Activated gamma-delta T cell treated with anti-CD3 and anti-CD28 coated beads, Interleukin-2, amount 50 U/mL, for 16 hours (primary cell): ENCODE results near the gene CYP4F22.
"Not testable (repeated sequence)": the region's sequence is repeated elsewhere in the genome, so short reads cannot be mapped to it uniquely, and the experiment has no call there.

ENCODE experiments used
- DNase-seq: peaks from one replicate; pipeline ENCODE4 v3.0.0-alpha.2; 2020; ENCODE audit warnings: low read depth

CYP4F22 gene

DNA sequence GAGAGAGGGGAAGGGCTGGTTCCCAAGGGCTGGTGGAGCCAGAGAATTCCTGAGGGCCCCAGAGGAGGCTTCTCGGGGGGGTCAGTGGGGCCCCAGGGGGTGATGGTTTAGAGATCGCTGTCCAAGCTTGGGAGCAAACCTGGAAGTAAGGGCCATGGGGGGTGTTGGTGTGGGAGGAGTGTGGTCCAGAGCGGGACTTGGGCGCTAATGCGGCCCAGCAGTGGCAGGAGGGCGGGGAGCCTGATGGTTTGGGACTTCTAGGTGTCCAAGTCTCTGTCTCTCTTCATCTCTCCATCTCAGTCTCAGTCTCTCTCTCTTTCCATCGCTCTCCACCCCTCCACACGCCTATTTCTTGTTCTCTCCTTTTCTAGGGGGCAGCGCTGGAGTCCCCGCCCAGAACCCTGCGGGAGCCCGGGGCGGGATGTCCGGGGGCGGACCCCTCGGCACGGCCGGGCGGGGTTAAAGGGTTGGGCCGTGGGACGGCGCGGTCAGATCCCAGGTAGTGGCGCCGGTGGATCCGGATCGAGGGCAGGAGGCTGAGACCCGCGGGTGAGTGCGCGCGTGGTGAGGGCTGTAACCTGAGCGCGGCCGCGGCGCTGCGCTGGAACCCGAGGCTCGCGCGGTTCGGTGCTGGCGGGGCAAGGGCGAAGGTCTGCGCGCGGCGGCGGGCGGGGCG is at the start of gene CYP4F22:
Gene CYP4F22, plus strand, starts transcription at position 491 of the 676 bp plus-strand sequence. CDS start 16,812 bp downstream, outside the sequence.
- no peak for DNase-seq

DNA sequence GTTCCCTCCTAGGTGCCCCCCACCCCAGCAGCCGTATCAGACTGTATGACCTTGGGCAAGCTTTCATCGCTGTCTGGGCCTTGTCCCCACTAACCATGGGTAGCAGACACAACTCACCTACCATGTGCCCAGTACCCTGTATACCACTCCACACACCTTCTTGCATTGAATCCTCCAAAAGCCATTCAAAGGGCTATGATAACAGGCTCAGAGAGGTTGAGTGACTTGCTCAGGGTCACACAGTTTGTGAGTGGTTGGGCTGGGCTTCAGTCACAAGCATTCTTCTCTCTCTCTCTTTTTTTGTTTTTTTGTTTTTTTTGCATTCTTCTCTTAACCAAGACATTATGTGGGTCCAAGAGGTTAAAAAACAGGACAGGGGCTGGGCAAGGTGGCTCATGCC is 46.6 kb upstream of the CYP4F22 start:
- no peak for DNase-seq

DNA sequence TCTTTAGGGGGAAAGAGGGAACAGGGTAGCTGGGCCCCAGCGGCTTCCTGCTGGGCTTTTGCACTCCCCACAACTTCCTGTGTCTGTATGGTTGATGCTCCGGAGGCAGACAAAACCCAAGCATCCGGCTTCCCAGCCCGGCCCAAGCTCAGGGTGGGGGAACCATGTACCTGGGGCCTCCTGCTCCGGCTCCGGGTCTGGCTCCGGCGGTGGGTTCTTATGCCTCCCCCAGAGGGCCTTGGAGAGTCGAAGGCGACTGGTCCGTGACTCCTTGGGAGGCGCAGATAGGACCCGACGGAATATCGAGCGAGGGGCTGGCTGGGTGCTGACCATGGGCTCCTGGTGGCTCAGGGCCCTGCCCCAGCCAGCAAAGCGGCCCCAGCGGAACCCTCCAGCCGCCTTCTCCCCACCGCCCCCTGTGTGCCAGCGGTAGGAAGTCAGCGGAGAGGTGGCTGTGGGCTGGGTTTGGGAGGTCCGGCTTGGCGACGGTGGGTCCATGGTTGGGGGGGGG is 44.4 kb upstream of the CYP4F22 start:
- peak; percentile 69 for DNase-seq

DNA sequence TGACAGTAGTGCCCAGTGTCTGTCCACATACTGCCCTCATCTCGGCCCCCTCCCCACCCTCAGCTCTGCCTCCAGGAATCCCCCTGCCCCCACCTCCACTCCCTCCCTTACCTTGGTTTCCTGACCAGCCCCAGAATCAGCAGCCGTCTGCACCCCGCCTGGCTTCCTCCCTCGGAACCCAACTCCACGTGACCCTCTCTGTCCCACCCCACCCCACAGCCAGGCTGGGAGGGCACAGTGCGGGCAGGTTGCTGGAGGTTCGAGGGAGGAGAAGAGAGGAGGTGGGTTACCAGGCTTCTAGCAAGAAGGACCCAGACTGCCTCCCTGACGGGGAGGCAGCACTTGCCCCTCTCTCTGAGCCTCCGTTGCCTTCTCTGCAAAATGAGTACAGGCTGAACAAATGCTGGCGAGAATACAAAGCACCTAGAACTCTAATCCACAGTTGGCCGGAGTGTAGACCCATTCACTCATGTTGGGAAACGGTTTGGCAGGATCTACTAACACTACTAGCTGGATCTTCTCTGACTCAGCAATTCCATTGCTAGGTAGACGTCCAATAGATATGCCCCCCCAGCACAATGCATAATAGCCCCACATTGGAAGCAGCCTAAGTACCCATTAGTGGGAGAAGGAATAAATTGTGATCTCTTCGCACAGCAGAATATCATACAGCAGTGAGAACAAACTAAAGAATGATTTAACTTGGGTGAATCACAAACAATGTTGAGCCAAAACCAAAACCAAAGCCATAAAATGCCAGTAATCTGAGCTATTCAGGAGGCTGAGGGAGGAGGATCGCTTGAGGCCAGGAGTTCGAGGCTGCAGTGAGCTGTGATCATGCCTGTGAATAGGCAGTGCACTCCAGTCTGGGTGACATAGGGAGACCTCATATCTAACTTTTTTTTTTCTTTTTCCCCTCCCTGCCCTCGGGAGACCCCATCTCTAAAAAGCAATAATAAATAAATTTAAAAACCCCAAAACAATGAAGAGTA is 43.6 kb upstream of the CYP4F22 start, which contains the start of gene RASAL3:
Gene RASAL3, minus strand, starts transcription at position 151 of the 992 bp plus-strand sequence. CDS start 186 bp downstream, outside the sequence.
- DNase-seq: peak; percentile 50

DNA sequence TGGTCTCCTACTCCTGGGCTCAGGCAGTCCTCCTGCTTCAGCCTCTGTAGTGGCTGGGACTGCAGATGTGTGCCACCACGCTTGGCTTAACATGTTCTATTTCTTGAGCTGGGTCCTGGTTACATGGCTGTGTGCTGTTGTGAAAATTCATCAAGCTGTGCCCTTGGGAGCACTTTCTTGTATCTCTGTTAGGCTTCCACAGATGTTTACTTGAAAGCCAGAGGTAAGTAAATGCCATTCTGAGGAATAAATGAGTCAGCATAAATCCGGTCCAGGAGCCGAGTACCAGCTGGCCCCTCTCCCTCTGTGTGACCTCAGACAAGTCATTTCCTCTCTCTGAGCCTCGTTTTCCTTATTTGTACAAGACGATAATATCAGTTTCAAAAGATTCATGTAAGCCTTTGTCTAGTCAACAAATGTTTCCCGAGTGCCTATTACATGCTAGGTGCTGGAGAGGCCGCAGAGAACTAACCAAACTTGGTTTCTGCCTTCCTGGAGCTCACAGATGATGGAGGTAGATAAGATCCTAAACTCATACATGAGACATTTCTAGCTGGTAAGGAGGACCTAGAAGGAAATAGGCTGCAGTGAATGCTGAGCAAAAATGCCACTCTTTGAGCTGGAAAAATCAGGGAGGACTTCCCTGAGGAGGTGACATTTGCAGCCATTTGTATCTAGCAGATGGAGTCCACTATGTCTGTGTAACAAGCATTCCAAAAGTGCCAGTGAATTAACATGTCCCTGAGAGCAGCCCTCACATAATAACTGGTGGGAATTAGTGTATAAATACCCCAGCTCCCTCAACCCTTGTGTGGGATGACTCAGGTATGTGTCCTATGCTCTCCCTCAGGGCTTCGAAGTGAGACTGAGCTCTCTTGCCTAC is 41.2 kb upstream of the CYP4F22 start:
- DNase-seq: no peak

DNA sequence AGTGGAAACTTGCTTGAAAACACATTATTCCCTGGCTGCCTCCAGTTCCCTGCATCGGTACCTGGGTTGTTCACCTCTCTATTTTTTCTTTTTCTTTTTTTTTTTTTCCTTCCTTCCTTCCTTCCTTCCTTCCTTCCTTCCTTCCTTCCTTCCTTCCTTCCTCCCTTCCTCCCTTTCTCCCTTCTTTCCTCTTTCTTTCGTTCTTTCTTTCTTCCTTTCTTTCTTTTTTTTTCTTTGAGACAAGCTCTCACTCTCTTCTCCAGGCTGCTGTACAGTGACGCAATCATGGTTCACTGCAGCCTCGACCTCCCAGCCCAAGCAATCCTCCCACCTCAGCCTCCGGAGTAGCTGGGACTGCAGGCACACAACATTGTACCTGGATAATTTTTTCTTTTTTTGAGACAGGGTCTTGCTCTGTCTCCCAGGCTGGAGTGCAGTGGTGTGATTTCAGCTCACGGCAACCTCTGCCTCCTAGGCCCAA is 40.6 kb upstream of the CYP4F22 start:
- no peak for DNase-seq

DNA sequence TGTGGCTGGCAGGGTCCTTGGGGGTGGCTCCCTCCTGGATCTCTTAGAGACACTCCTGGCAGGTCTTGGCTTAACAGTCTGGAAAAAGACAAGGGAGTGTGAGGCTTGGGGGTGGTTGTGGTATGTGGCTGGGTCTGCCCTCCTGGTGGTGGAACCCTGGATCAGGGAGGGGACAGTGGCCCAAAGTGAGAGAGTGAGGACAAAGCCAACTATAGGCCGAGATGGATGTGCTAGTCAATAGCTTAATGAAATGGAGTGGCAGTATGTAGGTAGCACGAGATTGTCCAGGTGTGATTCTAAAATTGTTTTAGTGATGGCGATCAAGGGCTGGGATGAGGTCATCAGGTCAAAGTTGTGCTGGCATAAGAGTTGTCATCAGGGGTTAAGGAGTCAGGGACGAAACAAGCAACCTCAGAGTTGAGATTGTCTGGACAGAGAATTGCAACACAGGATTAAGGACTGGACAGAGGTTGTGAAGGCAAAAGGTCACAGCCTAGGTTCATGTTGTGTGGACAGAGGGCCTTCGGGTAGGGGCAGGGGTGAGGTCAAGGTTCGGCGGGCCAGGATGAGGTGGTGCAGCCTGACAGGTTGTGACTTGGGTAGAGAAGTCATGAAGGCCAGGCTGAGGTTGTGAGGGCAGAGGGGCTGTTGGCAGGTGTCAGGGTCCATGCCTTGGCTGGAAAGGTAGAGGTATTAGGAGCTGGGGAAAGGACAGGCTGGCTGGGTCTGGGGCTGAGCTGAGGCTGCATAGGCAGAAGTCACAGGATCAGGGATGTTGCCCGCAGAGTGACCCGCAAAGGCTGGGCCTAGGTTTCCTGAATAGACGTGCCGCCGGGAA is 39.4 kb upstream of the CYP4F22 start:
- no peak for DNase-seq

DNA sequence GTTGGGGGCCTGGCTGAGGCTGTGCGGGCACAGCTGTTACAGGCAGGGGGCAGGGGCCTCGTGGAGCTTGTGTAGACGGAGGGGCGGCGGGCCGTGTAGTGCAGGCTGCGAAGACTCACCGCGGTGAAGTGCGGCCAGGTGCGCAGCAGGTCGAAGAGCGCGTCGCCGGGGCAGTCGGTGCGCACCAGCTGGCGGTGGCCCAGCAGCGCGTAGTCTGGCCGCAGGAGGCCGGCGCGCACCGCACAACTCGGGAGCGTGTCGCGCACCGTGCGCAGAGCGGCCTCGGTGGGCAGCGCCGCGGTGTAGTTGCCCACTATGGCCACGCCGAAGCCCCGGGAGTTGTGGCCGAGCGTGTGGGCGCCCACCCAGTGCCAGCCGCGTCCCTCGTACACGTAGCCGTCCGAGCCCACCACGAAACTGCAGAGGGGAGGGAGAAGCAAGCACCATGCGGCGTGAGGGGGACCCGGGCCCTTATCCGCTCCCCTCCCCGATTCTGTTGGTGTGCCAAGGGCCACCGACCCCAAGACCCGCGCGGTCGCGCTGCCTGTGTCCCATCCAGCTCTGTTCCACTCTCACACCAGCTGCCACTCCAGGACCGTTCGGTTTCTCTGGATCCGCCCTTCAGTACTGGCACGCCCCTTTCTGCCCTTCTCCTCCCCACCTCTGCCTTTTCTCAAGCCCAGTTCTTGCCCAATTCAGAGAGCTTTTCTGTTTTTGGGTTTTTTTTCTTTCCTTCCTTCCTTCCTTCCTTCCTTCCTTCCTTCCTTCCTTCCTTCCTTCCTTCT is 38.6 kb upstream of the CYP4F22 start:
- no peak for DNase-seq

DNA sequence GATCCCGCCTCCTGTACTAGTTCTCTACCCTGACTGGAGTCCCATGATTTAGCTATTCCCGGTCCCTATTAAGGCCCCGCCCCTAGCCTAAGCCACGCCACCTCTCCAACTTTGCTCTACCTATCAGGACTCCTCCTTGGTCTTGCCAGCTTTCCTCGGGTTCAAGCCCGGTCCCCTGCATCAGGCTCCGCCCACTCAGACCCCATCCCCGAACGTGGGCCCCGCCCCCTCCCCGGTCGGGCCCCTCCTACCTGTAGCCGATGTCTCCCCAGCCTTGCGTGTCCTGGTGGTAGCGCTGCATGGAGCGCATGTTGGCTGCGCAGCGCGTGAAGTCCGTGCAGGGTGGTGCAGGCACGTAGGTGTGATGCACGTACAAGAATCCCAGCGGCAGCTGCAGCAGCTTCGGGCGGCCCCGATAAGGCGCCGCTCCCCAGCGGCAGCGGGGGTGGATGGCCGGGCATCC is 36.7 kb upstream of the CYP4F22 start:
- DNase-seq: no peak

DNA sequence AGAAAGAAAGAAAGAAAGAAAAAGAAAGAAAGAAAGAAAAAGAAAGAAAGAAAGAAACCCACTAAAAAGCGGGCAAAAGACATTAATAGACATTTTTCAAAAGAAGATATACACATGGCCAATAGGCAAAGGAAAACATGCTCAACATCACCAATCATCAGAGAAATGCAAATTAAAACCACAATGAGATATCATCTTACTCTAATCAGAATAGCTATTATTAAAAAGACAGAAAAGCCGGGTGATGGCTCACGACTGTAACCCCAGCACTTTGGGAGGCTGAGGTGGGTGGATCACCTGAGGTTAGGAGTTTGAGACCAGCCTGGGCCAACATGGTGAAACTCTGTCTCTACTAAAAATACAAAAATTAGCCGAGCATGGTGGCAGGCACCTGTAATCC is 34.5 kb upstream of the CYP4F22 start:
- not testable (repeated sequence) for DNase-seq

DNA sequence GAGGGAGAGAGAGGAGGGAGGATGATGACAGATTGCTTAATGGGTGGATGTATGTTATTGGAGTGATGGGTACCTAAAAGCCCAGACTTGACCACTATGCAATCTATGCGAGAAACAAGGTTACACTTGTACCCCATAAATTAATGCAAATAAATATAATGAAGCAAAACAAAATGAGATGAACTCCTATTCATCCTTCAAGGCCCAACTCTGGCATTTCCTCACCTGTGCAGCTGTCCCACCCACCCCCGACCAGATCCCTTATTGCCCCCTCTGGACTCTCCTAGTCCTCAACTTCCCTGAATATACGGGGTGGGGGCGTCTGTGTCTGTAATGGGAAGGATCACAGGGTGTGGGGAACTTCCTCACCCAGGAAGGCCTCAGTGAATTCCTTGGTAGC is 33.2 kb upstream of the CYP4F22 start:
- no peak for DNase-seq

DNA sequence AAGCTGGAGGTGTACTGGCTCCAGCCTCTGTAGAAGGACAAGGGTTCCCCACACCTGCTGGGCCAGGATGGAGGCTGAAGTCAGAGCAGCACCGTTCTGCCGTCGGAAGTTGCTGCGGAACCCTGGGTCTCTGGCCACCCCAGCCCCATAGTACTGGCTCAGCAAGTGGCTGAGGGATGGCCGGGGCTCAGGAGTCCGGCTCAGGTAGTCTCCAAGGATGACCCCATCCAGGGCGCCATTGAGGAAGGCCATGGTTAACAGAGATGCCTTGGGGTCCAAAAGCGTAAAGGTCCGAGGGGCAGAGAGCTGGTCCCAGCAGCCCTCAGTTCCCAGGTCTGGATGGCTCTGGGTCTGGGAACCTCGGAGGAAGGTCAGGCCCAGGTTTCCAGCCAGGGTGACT is 32.7 kb upstream of the CYP4F22 start:
- DNase-seq: no peak

DNA sequence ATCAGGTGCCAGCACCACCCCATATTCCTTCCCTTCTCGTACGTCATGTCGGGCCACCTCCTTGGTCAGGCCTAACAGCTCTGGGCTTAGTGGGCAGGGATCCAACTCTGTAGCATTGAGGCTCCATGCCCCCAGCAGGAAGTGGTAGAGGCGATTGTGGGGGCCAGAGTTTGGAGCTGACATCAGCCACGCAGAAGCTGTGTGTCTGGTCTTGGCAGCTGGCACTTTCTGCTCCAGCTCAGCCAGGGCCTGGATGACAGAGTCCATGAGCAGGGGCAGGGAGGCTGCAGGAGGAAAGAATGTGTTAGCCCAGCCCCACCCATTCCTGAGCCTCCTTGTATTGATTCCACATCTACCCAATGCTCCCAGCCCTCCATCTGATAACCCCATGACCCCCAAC is 32.0 kb upstream of the CYP4F22 start:
- no peak for DNase-seq

DNA sequence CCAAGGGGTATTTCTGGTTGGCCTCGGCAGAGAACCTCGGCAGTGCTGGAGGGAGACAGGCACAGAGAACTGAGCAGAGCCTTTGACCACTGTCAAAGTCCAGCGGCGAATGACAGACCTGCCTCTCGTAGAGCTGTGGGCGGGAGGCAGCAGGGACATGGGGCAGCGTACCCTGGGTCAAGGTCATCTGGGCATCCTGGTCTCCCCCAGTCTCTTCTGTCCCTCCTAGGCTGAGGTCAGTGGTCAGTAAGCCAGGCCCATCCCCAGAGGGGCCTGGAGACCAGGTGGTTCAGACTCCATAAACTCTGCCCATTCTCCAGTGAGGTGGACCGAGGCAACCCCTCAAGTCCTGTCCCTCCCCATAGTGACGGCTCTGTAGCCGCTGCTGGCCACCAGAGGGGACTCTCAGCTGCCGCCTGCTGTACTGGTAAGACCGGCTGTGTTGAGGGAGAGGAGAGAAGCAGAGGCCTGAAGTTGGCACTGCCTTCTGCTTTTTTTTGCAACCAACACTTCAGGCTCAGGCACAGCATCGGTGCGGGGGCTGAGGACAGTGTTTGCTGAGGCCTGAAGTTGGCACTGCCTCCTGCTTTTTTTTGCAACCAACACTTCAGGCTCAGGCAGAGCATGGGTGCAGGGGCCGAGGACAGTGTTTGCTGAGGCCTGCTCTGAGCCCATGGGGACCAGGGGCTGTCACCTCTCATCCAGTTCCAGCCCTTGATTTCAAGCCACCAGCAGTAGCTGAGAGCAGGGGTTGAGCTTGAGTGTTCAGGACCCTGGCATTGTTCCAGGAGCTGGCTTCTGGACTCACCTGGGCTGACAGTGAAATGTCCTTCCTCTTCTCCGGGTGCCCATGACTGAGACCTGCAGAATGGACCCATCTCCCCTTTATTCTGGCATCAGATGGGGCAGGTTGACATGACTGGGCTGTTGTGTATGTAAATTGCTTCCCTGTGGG is 28.7 kb upstream of the CYP4F22 start, which contains the start of gene PGLYRP2:
Gene PGLYRP2, minus strand, starts transcription at position 111 of the 955 bp plus-strand sequence. CDS start 130 bp downstream, outside the sequence.
- DNase-seq: no peak

DNA sequence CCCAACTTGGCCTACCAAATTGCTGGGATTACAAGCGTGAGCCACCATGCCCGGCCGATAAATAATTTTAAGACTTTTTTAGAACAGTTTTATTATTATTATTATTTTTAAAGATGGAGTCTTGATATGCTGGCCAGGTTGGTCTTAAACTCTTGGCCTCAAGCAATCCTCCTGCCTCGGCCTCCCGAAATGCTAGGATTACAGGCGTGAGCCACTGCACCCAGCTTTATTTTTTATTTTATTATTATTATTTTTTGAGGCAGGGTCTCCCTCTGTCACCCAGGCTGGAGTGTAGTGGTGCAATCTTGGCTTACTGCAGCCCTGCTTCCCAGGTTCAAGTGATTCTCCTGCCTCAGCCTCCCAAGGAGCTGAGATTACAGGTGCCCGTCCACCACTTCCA is 27.3 kb upstream of the CYP4F22 start:
- not testable (repeated sequence) for DNase-seq

DNA sequence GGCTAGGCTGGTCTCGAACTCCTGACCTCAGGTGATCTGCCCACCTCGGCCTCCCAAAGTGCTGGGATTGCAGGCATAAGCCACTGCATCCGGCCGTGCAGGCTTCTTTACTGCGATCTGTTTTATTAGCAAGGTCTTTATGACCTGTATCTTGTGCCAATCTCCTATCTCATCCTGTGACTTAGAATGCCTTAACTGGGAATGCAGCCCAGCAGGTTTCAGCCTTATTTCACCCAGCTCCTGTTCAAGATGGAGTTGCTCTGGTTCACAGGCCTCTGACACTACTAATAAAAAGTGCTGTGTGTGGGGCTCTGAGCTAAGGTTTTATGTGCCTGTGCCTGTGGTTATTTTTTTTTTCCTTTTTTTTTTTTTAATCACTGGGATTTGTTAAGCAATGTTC is 22.6 kb upstream of the CYP4F22 start:
- not testable (repeated sequence) for DNase-seq

DNA sequence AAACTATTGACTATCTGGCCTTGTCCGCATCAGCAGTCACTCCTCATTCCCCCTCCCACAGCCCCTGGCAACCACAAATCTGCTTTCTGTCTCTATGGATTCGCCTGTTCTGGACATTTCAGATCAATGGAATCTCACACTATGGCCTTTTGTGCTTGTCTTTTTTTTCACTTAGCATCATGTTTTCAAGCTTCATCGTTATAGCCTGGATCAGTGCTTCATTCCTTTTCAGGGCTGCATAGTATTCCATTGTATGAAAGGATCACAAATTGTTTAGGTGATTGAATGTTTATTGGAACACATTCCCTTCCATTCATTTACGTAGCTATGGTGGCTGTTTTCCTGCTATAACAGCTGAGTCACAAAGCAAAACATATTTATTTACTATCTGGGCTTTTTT is 21.3 kb upstream of the CYP4F22 start:
- no peak for DNase-seq

DNA sequence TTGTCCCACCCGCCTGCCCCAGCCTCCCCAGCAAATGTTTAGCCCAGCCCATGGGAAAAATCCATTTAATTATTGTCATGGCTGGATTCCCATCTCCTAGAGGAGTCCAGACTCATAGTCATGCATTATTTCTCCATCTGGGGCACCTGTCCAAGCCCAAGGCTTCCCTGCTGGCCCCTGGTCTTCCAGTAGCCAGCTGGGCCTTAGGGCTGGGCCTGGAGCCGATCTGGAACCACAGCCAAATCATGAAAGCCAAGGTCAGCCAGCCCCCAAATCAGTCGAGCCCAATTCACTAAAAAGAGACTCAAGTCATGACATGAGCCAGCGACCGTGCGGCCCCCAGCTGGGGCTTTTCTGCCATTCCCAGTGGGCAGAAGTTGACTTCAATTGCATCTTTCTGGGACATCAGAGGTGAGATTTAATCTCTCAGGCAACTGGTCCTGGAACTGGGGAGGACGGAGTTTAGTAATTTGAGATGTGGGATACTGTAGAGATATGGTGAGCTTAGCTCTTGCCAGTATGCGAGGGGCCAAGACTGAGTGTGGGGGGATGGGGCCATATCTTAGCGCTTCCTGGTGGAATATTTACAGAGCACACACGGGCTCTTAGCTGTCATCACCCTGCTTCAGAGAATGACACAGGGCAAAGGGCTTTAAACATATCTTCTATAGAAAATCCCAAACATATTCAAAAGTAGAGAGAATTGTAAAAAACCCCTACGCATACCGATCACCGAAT is 19.7 kb upstream of the CYP4F22 start:
- DNase-seq: no peak
